Neuronal stem cell (in vitro differentiated cells): ENCODE data around the gene ATG4C.

Source experiments
- DNase-seq: peaks from one replicate; pipeline ENCODE4 v3.0.0-alpha.2; 2013; ENCODE audit warnings: low spot score
- H2AFZ ChIP-seq: one replicate; pipeline ENCODE4 v1.6.1; 2013; ENCODE audit warnings: mild to moderate bottlenecking, low read length, inconsistent platforms
- H2AK5ac ChIP-seq: 2 replicates; pipeline ENCODE4 v1.6.1; 2013; ENCODE audit warnings: low read depth, mild to moderate bottlenecking, inconsistent platforms, low read length, moderate library complexity, mixed read lengths
- H2BK120ac ChIP-seq: 2 replicates; pipeline ENCODE4 v1.6.1; 2013; ENCODE audit warnings: low read depth, mild to moderate bottlenecking, inconsistent platforms, low read length, moderate library complexity, mixed read lengths
- H2BK12ac ChIP-seq: one replicate; pipeline ENCODE4 v1.6.1; 2013; ENCODE audit warnings: low read length, inconsistent platforms
- H2BK15ac ChIP-seq: 2 replicates; pipeline ENCODE4 v1.6.1; 2013; ENCODE audit warnings: mild to moderate bottlenecking, low read length, inconsistent platforms, mixed read lengths
- H2BK5ac ChIP-seq: one replicate; pipeline ENCODE4 v1.6.1; 2013; ENCODE audit warnings: inconsistent platforms, mild to moderate bottlenecking, low read length, moderate library complexity
- H3K14ac ChIP-seq: one replicate; pipeline ENCODE4 v1.6.1; 2013; ENCODE audit warnings: low read length, inconsistent platforms
- H3K18ac ChIP-seq: 2 replicates; pipeline ENCODE4 v1.6.1; 2013; ENCODE audit warnings: low read length, inconsistent platforms
- H3K23ac ChIP-seq: 2 replicates; pipeline ENCODE4 v1.6.1; 2013; ENCODE audit warnings: low read depth, mild to moderate bottlenecking, mixed read lengths, low read length, inconsistent platforms; ENCODE audit not compliant: poor library complexity
- H3K27ac ChIP-seq: replicated peaks from 3 replicates; pipeline ENCODE4 v1.5.1; 2013; ENCODE audit warnings: low read length, inconsistent platforms
- H3K27me3 ChIP-seq, 3 experiments: 2 replicates each; pipeline ENCODE4 v1.6.1; 2013; ENCODE audit warnings: low read length in 3 of 3, mild to moderate bottlenecking in 2 of 3, inconsistent platforms in 1 of 3, low read depth in 1 of 3, mixed read lengths in 1 of 3, moderate library complexity in 1 of 3; ENCODE audit not compliant: control insufficient read depth in 3 of 3, insufficient read depth in 3 of 3
- H3K36me3 ChIP-seq, 2 donors: replicated peaks in 1 of 2; 2 replicates each; pipeline ENCODE4 v1.6.1; 2013; ENCODE audit warnings: low read length in 2 of 2; ENCODE audit not compliant: control insufficient read depth in 2 of 2, insufficient read depth in 2 of 2
- H3K4ac ChIP-seq: 2 replicates; pipeline ENCODE4 v1.6.1; 2013; ENCODE audit warnings: inconsistent platforms, mild to moderate bottlenecking, low read length, moderate library complexity
- H3K4me1 ChIP-seq, 2 donors: 1 replicate in 1 of 2; 2 replicates in 1 of 2; pipeline ENCODE4 v1.6.1; 2013; ENCODE audit warnings: low read length in 2 of 2, low read depth in 1 of 2; ENCODE audit not compliant: control insufficient read depth in 2 of 2, insufficient read depth in 1 of 2
- H3K4me2 ChIP-seq: one replicate; pipeline ENCODE4 v1.6.1; 2013; ENCODE audit warnings: mild to moderate bottlenecking, low read length, inconsistent platforms; ENCODE audit not compliant: insufficient read depth, poor library complexity, severe bottlenecking
- H3K4me3 ChIP-seq, 2 donors: 2 replicates each; pipeline ENCODE4 v1.5.1; 2013; ENCODE audit warnings: low read length in 2 of 2, mild to moderate bottlenecking in 2 of 2, inconsistent platforms in 1 of 2, moderate library complexity in 1 of 2
- H3K79me1 ChIP-seq: one replicate; pipeline ENCODE4 v1.6.1; 2013; ENCODE audit warnings: low read depth, mild to moderate bottlenecking, inconsistent platforms, low read length, moderate library complexity
- H3K9ac ChIP-seq: one replicate; pipeline ENCODE4 v1.6.1; 2013; ENCODE audit warnings: mild to moderate bottlenecking, low read depth, low read length, inconsistent platforms; ENCODE audit not compliant: poor library complexity
- H3K9me3 ChIP-seq, 2 donors: replicated peaks in 1 of 2; 2 replicates each; pipeline versions ENCODE3 to v1.6.1; 2013; ENCODE audit warnings: low read length in 2 of 2, mild to moderate bottlenecking in 2 of 2, inconsistent platforms in 1 of 2, low read depth in 1 of 2, mixed read lengths in 1 of 2, moderate library complexity in 1 of 2; ENCODE audit not compliant: control insufficient read depth in 2 of 2, insufficient read depth in 1 of 2
- H4K8ac ChIP-seq: one replicate; pipeline ENCODE4 v1.6.1; 2013; ENCODE audit warnings: low read depth, mild to moderate bottlenecking, inconsistent platforms, low read length, moderate library complexity
- H4K91ac ChIP-seq: one replicate; pipeline ENCODE4 v1.6.1; 2013; ENCODE audit warnings: low read length, low read depth, mild to moderate bottlenecking, inconsistent platforms; ENCODE audit not compliant: poor library complexity
- WGBS, 2 donors: extraction: QIAGEN DNeasy Blood & Tissue Kit; methylation state at CpG; one replicate each; pipeline ENCODE4 v1.1.7; 2013; ENCODE audit warnings: missing lambda C conversion rate in 2 of 2, mixed read lengths in 1 of 2; ENCODE audit not compliant: insufficient read length in 2 of 2, insufficient replicate concordance in 1 of 2; ENCODE audit errors: extremely low coverage in 2 of 2; 5-methylcytosine and 5-hydroxymethylcytosine counted together

Gene ATG4C

DNA sequence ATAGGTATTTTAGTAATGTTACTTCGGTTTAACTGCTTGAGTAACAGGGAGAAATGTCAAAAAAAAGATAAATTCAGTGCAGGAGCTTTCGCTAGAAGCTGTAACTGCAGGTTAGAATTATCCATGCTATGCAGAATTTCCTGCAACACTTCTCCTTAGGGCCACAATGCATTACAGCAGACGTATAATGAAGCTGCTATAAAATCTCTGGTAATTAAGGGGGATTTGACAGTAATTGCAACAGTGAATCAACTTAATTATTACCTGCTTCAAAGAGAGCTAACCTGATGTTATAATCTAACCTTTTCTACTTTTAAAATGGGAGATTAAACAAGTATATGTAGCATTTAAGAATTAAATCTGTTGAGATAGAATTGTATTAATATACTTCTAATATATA lies 92.6 kb downstream of the ATG4C start:
- H3K4me2 ChIP-seq: no peak overlapping the region
- no peaks in the 10 kb centered on the region for H3K9me3 ChIP-seq
- H3K27ac ChIP-seq: no peak overlapping the region
- H3K4me1 ChIP-seq: no peaks in the 10 kb centered on the region
- no peak overlapping the region for H2AFZ ChIP-seq
- no peak overlapping the region for H2BK12ac ChIP-seq
- no peak overlapping the region for H4K8ac ChIP-seq
- DNase-seq: no peak
- no peak overlapping the region for H3K9ac ChIP-seq
- H2BK15ac ChIP-seq: no peak overlapping the region
- H3K23ac ChIP-seq: no peak overlapping the region
- H2BK5ac ChIP-seq: no peak overlapping the region
- no CpG with 5 or more reads among the region's 3 CpGs for WGBS, 2 donors
- H3K14ac ChIP-seq: no peak overlapping the region
- no peaks in the 10 kb centered on the region for H3K36me3 ChIP-seq
- no peak overlapping the region for H4K91ac ChIP-seq
- no peaks in the 10 kb centered on the region for H3K79me1 ChIP-seq
- no peak overlapping the region for H2BK120ac ChIP-seq
- no peak overlapping the region for H3K18ac ChIP-seq
- H3K4me3 ChIP-seq: no peak overlapping the region
- no peak overlapping the region for H3K4ac ChIP-seq
- peaks cover 0 to 14% (median 0%) of the 10 kb centered on the region in 3 experiments for H3K27me3 ChIP-seq
- no peak overlapping the region for H2AK5ac ChIP-seq

DNA sequence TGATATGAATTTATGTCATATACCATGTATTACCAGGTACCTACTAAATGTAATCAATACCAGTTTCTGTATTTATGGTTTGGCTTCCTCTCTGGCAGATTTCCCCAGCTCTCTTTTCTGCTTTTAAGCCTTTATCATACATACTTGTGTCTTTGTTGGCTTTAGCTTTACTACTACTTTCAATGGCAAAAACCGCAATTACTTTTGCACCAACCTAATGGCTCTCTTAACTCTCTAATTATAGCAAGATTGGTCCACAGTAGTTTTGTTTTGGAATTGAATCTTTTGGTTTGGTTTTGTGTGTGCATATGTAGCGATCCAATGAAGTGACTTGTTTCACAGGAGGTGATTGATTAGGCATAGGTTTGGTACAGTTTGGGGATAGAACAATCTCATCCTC lies 93.6 kb downstream of the ATG4C start:
- Histone ChIP-seq H3K23ac (no peak overlapping the region), H2BK120ac (no peak overlapping the region), H2BK5ac (no peak overlapping the region), H2BK12ac (no peak overlapping the region), H2BK15ac (no peak overlapping the region), H3K36me3 (no peaks in the 10 kb centered on the region), H3K4me3 (no peak overlapping the region), H4K8ac (no peak overlapping the region), H2AK5ac (no peak overlapping the region), H4K91ac (no peak overlapping the region), H3K18ac (no peak overlapping the region), H2AFZ (no peak overlapping the region), H3K27ac (no peak overlapping the region), H3K9ac (no peak overlapping the region), H3K14ac (no peak overlapping the region), H3K9me3 (no peaks in the 10 kb centered on the region), H3K4ac (no peak overlapping the region), H3K27me3 (peaks cover 0 to 16% (median 0%) of the 10 kb centered on the region in 3 experiments), H3K4me1 (peaks cover 2 to 4% of the 10 kb centered on the region in 2 donors), H3K79me1 (no peaks in the 10 kb centered on the region), H3K4me2 (no peak overlapping the region)
- WGBS, 2 donors: no CpG with 5 or more reads among the region's 2 CpGs
- no peak for DNase-seq

DNA sequence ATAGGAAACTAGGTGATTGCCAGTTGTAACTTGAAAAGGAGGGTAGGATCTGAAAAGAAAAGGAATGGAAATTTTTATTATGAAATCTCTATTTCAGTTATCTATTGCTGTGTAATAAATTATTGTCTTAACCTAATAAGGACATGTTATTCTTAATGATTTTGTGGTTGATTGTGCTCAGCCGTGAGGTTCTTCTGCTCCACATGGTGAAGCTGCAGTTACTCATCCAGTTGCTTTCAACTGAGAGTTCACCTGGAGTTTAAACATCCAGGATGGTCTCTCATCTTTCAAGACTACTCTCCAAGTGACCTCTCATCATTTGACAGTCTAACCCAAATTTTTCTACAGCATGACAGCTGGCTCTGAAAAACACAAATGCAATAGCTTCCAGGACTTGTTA lies 96.0 kb downstream of the ATG4C start:
- WGBS, 2 donors: no CpG with 5 or more reads among the region's 1 CpG
- Histone ChIP-seq H3K9ac (no peak overlapping the region), H2BK15ac (no peak overlapping the region), H3K14ac (no peak overlapping the region), H3K4me3 (no peak overlapping the region), H3K27ac (no peak overlapping the region), H2AFZ (no peak overlapping the region), H3K4me1 (peaks cover 2 to 5% of the 10 kb centered on the region in 2 donors), H2BK120ac (no peak overlapping the region), H3K9me3 (no peaks in the 10 kb centered on the region), H3K23ac (no peak overlapping the region), H2AK5ac (no peak overlapping the region), H2BK12ac (no peak overlapping the region), H3K4me2 (no peak overlapping the region), H4K91ac (no peak overlapping the region), H3K4ac (no peak overlapping the region), H3K18ac (no peak overlapping the region), H3K36me3 (no peaks in the 10 kb centered on the region), H4K8ac (no peak overlapping the region), H3K27me3 (peaks cover 0 to 26% (median 0%) of the 10 kb centered on the region in 3 experiments), H3K79me1 (no peaks in the 10 kb centered on the region), H2BK5ac (no peak overlapping the region)
- DNase-seq: no peak

DNA sequence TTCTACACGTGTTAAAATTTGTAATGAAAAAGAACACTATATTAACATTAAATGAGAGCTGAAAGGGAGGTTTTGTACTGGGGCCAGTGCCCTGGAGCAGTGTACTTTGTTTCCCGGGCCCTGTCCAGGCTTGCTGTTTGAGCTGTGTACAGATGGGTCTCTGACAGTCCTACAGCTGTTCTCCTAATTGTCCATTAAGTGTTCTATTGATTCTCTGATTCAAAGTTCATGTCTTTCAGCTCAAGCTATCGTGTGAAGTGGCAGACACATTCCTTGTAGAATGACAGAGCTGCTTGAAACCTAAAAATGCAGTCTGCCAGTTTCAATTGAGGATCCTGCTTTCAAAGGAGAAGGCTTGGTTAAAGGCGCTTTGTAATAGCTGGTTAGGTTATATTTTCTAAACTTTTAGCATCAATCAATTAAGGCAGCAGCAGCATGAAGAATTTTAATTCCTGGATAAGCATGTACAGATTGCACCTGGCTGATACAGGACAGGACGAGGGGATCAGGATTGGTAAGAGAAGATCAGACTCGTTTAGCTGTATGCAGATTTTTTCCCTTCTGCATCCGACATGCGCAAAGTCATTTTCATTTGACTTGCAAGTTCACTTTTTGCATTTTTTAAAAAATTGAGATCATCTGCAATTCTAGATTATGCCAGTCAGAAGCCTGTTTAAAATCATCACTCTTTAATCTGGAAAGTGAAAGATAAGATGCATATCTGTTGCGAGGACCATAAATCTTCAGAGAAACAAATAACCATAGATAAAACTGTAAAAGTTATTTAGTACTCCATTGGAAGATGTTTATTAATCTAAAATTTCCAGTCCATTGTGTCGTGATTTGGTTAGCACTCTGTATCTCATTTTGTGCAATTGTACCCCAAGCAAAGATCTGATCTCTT lies 98.5 kb downstream of the ATG4C start:
- H2BK12ac ChIP-seq: no peak overlapping the region
- H3K4me1 ChIP-seq: peaks cover 2 to 5% of the 10 kb centered on the region in 2 donors
- peaks cover 0 to 38% (median 0%) of the 10 kb centered on the region in 3 experiments for H3K27me3 ChIP-seq
- no peak overlapping the region for H4K8ac ChIP-seq
- no peak overlapping the region for H3K9ac ChIP-seq
- H3K36me3 ChIP-seq: no peaks in the 10 kb centered on the region
- no peaks in the 10 kb centered on the region for H3K9me3 ChIP-seq
- no peak overlapping the region for H3K4ac ChIP-seq
- no peak overlapping the region for H3K23ac ChIP-seq
- H3K27ac ChIP-seq: no peak overlapping the region
- no peak overlapping the region for H2BK120ac ChIP-seq
- no CpG with 5 or more reads among the region's 10 CpGs for WGBS, 2 donors
- H4K91ac ChIP-seq: no peak overlapping the region
- no peak overlapping the region for H2AK5ac ChIP-seq
- H3K4me3 ChIP-seq: no peak overlapping the region
- no peak overlapping the region for H2BK15ac ChIP-seq
- H3K79me1 ChIP-seq: no peaks in the 10 kb centered on the region
- H3K14ac ChIP-seq: no peak overlapping the region
- peak overlapping the region; percentile 31 for H2AFZ ChIP-seq
- H3K18ac ChIP-seq: no peak overlapping the region
- no peak for DNase-seq
- H3K4me2 ChIP-seq: no peak overlapping the region
- H2BK5ac ChIP-seq: no peak overlapping the region
